ENCODE data around the gene MACC1. TPM values are rescaled to one million over a fixed set of nuclear protein-coding genes. Genes with fewer than 3 reads are reported as not detected.
A peak's percentile ranks its signal among the peaks of the same experiment; 100 is the strongest.

Gene MACC1
- total RNA-seq = 10 to 100 TPM; 15.4 to 18.5 (median 15.8) TPM

GRCh38 chr7:20217193-20217948 lies at the start of gene MACC1:
MACC1 (minus strand) TSS chr7:20217384; CDS start chr7:20161862, 55,522 bp downstream.
- TF ChIP-seq POLR2A (IDR thresholded peaks at IDR 0.05) (no peak), CTCF (IDR thresholded peaks at IDR 0.05) (no peak)
- peak in 1 of 2 donors; percentile 37 for DNase-seq (ENCODE audit: low spot score in 2 of 2)
- intact Hi-C loops (cut with DNase I; ENCODE audit: low total_unique reads) = no loop called here
- 39 to 44% methylated on average over 6 of the region's 6 CpGs for WGBS, 2 donors
- no peak within 1 kb of the TSS for H3K4me3 ChIP-seq (ENCODE audit: low read depth, poor library complexity, severe bottlenecking)

GRCh38 chr7:20264623-20265022 lies 47.4 kb upstream of the MACC1 start:
- 50 to 66% methylated on average over 2 of the region's 2 CpGs for WGBS, 2 donors
- H3K4me3 ChIP-seq (ENCODE audit: low read depth, poor library complexity, severe bottlenecking) = no peak overlapping the region
- DNase-seq (ENCODE audit: low spot score in 2 of 2) = no peak
- no peak for TF ChIP-seq POLR2A (IDR thresholded peaks at IDR 0.05)
- TF ChIP-seq CTCF (IDR thresholded peaks at IDR 0.05) = no peak
- intact Hi-C loops (cut with DNase I; ENCODE audit: low total_unique reads) = no loop called here

GRCh38 chr7:20260223-20260622 lies 43.0 kb upstream of the MACC1 start:
- H3K4me3 ChIP-seq (ENCODE audit: low read depth, poor library complexity, severe bottlenecking) = no peak overlapping the region
- intact Hi-C loops (cut with DNase I; ENCODE audit: low total_unique reads) = no loop called here
- TF ChIP-seq POLR2A (IDR thresholded peaks at IDR 0.05) = no peak
- no peak for TF ChIP-seq CTCF (IDR thresholded peaks at IDR 0.05)
- no peak for DNase-seq (ENCODE audit: low spot score in 2 of 2)
- 53 to 81% methylated on average over 1 of the region's 1 CpG for WGBS, 2 donors

- intact Hi-C loops (cut with DNase I; ENCODE audit: low total_unique reads) = no loop called here
- H3K4me3 ChIP-seq (ENCODE audit: low read depth, poor library complexity, severe bottlenecking) = no peak overlapping the region
- TF ChIP-seq POLR2A (IDR thresholded peaks at IDR 0.05) (no peak), CTCF (IDR thresholded peaks at IDR 0.05) (no peak)
- DNase-seq (ENCODE audit: low spot score in 2 of 2) = no peak
Observed at GRCh38 chr7:20257212-20257611, 40.0 kb upstream of the MACC1 start.

- no peak for DNase-seq (ENCODE audit: low spot score in 2 of 2)
Observed at GRCh38 chr7:20249920-20250319, 32.7 kb upstream of the MACC1 start.

More at GRCh38 chr7:20249920-20250319, 32.7 kb upstream of the MACC1 start:
- H3K4me3 ChIP-seq (ENCODE audit: low read depth, poor library complexity, severe bottlenecking) = no peak overlapping the region
- TF ChIP-seq POLR2A (IDR thresholded peaks at IDR 0.05) (no peak), CTCF (IDR thresholded peaks at IDR 0.05) (no peak)
- WGBS, 2 donors = 83 to 84% methylated on average over 1 of the region's 1 CpG
- intact Hi-C loops (cut with DNase I; ENCODE audit: low total_unique reads) = no loop called here
